Transverse colon (tissue), 4 donors: ENCODE results near the gene TLN1. TPM values are rescaled to one million over a fixed set of nuclear protein-coding genes. Genes with fewer than 3 reads are reported as not detected.
A peak's percentile ranks its signal among the peaks of the same experiment; 100 is the strongest.

Source experiments
- DNase-seq: peaks from one replicate; pipeline ENCODE4 v3.0.0-alpha.2; 2019
- H3K27ac ChIP-seq, 4 donors: fragments of 200-600 bp; sonication (generic); 2 replicates each; pipeline ENCODE4 v1.5.1; 2016 to 2018; ENCODE audit warnings: inconsistent platforms in 4 of 4
- H3K27me3 ChIP-seq: fragments of 200-600 bp; sonication (generic); 2 replicates; pipeline ENCODE4 v1.5.1; 2017; ENCODE audit warnings: inconsistent platforms
- H3K36me3 ChIP-seq, 4 donors: fragments of 200-600 bp; sonication (generic); 2 replicates each; pipeline ENCODE4 v1.5.1; 2017 to 2019; ENCODE audit warnings: inconsistent platforms in 4 of 4
- H3K4me1 ChIP-seq, 4 donors: fragments of 200-600 bp; sonication (generic); 2 replicates each; pipeline ENCODE4 v1.5.1; 2017 to 2020; ENCODE audit warnings: inconsistent platforms in 4 of 4
- H3K4me3 ChIP-seq, 4 donors: fragments of 200-600 bp; sonication (generic); 1 replicate in 1 of 4; 2 replicates in 3 of 4; pipeline versions ENCODE4 v1.5.1 to v1.6.1; 2017 to 2019; ENCODE audit warnings: inconsistent platforms in 4 of 4
- H3K9me3 ChIP-seq, 2 donors: fragments of 200-600 bp; sonication (generic); 2 replicates each; pipeline ENCODE4 v1.5.1; 2017 to 2019; ENCODE audit warnings: inconsistent platforms in 2 of 2
- EP300 ChIP-seq: sonication (generic); formaldehyde crosslinking; IDR thresholded peaks from one replicate; pipeline ENCODE4 v1.6.1; 2017; ENCODE audit warnings: antibody characterized with exemption, low read depth
- POLR2A ChIP-seq: fragments of 450-650 bp; IDR thresholded peaks from one replicate; pipeline ENCODE4 v1.6.1; 2016; ENCODE audit warnings: antibody characterized with exemption, mild to moderate bottlenecking, moderate library complexity
- POLR2AphosphoS5 ChIP-seq, 3 donors: sonication (generic); formaldehyde crosslinking; IDR thresholded peaks; one replicate each; pipeline ENCODE4 v1.6.1; 2016; ENCODE audit warnings: antibody characterized with exemption in 3 of 3
- WGBS, 2 donors: methylation state at CpG; one replicate each; pipeline ENCODE4 v1.1.5; 2018; ENCODE audit warnings: low coverage in 1 of 2; 5-methylcytosine and 5-hydroxymethylcytosine counted together
- in situ Hi-C, 4 donors: fragments of 200-750 bp; cut with MboI; loops; one replicate each; pipeline versions ENCODE4 v1.15.0 to v1.15.1; 2017; ENCODE audit warnings: low sequenced_read_pairs in 3 of 4, low pct_ligation_motif_present in 1 of 4, low pct_unique_long_range_greater_than_20kb in 1 of 4
- intact Hi-C: fragments of 100-400 bp; cut with DNase I; formaldehyde crosslinking; loops from one replicate; pipeline ENCODE4 v1.15.1; 2023; ENCODE audit warnings: low total_unique reads
- total RNA-seq, 4 donors: library from RNA; depleted of rRNA; stranded (reverse); fragments of >200 nt; gene quantifications; one replicate each; pipeline ENCODE4 v1.1.0, GENCODE V29; 2016
- TF ChIP-seq, protein P1 (sequence below), 5 experiments: fragments of 200-600 bp in 3 of 5; fragments of 450-650 bp in 2 of 5; sonication (generic) in 3 of 5; IDR thresholded peaks; 1 replicate in 2 of 5; 2 replicates in 3 of 5; pipeline ENCODE4 v1.5.1; 2016 to 2017; ENCODE audit warnings: antibody characterized with exemption in 5 of 5, inconsistent platforms in 3 of 5, mild to moderate bottlenecking in 2 of 5, moderate library complexity in 1 of 5

The TLN1 gene
- total RNA-seq, 4 donors from 2014 or later, result 158 to 328 (median 177) TPM

DNA sequence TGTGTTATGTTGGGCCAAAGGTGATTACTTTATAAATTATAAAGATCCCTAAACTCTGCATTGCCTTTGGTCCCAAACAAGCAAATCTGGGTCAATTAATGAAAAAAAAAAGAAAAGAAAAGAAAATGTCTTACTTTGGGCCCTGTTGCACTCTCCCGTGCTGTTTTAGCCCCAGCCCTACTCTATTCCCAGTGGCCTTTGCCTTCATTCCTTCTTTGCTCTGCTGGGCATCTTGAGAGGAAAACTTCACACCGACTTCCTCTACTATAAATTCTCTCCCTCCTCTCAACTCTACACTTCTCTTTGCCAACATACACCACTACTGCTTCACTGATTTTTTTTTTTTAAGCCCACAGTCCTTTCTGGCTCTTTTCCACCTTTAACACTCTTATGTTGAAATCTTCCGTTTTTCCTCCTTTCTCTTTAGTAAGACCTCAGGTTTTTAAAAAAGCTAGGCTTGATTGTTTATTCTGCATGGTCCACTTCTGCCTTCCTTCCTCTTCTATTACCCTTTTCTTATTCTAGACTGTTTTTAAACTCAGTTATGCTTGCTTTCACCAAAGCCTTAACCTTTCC, 26.6 kb upstream of the TLN1 start:
- in situ Hi-C loops, result no loop called here
- no peak for TF ChIP-seq POLR2A
- no peak for TF ChIP-seq EP300
- TF ChIP-seq, protein P1, sequence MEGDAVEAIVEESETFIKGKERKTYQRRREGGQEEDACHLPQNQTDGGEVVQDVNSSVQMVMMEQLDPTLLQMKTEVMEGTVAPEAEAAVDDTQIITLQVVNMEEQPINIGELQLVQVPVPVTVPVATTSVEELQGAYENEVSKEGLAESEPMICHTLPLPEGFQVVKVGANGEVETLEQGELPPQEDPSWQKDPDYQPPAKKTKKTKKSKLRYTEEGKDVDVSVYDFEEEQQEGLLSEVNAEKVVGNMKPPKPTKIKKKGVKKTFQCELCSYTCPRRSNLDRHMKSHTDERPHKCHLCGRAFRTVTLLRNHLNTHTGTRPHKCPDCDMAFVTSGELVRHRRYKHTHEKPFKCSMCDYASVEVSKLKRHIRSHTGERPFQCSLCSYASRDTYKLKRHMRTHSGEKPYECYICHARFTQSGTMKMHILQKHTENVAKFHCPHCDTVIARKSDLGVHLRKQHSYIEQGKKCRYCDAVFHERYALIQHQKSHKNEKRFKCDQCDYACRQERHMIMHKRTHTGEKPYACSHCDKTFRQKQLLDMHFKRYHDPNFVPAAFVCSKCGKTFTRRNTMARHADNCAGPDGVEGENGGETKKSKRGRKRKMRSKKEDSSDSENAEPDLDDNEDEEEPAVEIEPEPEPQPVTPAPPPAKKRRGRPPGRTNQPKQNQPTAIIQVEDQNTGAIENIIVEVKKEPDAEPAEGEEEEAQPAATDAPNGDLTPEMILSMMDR (IDR thresholded peaks at IDR 0.05), result no peak
- TF ChIP-seq POLR2AphosphoS5 (IDR thresholded peaks at IDR 0.05), result no peak
- peaks cover 11 to 48% (median 16%) of the 10 kb centered on the region in 4 donors for H3K4me1 ChIP-seq
- whole genome bisulfite sequencing, 2 donors, result 25 to 58% methylated on average over 3 of the region's 3 CpGs
- H3K36me3 ChIP-seq, result peaks cover 0 to 4% (median 1%) of the 10 kb centered on the region in 4 donors
- intact Hi-C loops, result no loop called here
- no peaks in the 10 kb centered on the region for H3K27me3 ChIP-seq
- DNase-seq, result no peak
- no peaks in the 10 kb centered on the region for H3K9me3 ChIP-seq
- peak overlapping the region; percentile 91 to 97 (median 93) for H3K27ac ChIP-seq
- H3K4me3 ChIP-seq, result no peak overlapping the region

DNA sequence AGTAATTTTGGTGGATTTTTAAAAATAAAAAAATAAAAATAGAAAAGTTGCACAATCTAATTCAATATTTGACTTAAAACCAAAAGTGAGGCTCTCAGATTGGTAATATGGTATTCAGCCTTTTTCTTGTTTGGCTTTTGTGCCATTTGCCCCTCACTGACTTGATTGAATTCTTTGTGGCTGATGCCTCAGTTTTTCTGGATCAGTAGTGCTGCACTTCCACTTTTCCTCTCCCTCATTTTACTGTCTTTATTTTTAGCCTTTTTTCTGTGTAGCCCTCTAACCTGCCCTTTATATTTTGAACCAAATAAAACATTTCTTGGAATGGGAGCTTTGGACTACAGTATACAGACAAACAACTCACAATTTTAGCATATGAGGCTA, 25.9 kb upstream of the TLN1 start:
- Histone ChIP-seq H3K4me3 (peak overlapping the region in 3 of 4 donors; percentile 49 to 74 (median 65)), H3K9me3 (no peaks in the 10 kb centered on the region), H3K27me3 (no peaks in the 10 kb centered on the region), H3K4me1 (peaks cover 11 to 47% (median 16%) of the 10 kb centered on the region in 4 donors), H3K27ac (peak overlapping the region; percentile 91 to 97 (median 93)), H3K36me3 (peaks cover 0 to 11% (median 5%) of the 10 kb centered on the region in 4 donors)
- intact Hi-C loops, result no loop called here
- in situ Hi-C loops, result no loop called here
- TF ChIP-seq EP300 (no peak), POLR2AphosphoS5 (IDR thresholded peaks at IDR 0.05) (no peak), POLR2A (no peak)
- TF ChIP-seq, protein P1 (IDR thresholded peaks at IDR 0.05), result no peak
- no peak for DNase-seq

DNA sequence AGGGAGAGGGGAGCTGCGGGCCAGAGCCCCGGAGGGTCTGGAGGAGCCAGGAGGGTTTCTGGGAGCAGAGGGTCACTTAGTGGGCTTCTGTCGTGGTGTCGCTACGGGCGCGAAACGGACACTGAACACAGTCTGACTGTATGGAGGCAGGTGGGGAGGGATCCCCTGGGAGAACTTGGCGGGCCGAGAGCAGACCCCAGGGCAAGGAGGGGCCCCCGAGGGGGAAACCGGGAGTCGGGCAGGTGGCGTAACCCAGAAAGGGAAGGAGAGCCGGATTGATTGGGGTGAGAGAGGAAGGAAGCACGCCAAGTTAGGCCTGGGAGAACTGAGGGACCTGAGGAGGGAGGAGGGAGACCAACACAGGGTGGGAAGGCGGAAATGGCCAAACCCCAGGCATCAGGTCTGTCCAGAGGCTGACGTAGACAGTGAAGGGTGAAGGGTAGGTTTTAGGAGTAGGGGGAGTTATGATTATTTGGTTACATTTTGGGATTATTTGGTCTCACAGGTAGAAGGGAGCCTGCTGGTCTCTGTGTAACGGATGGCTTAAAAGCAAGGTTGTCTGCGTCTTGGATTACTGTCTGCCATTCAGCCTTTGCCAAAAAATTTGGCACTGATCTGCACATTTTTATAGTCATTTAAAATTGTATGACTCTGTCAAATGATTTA, 25.4 kb upstream of the TLN1 start:
- Histone ChIP-seq H3K4me1 (peaks cover 11 to 42% (median 16%) of the 10 kb centered on the region in 4 donors), H3K36me3 (peaks cover 0 to 15% (median 7%) of the 10 kb centered on the region in 4 donors), H3K27me3 (no peaks in the 10 kb centered on the region), H3K27ac (peak overlapping the region; percentile 91 to 97 (median 93)), H3K9me3 (no peaks in the 10 kb centered on the region), H3K4me3 (peak overlapping the region; percentile 49 to 89 (median 70))
- intact Hi-C loops (no loop called here), in situ Hi-C loops (no loop called here)
- 0 to 3% methylated on average over 5 to 20 of the region's 20 CpGs for WGBS, 2 donors
- TF ChIP-seq EP300 (no peak), POLR2A (peak; percentile 66), POLR2AphosphoS5 (IDR thresholded peaks at IDR 0.05) (peak; percentile 7 to 57 (median 53))
- TF ChIP-seq, protein P1 (IDR thresholded peaks at IDR 0.05), result no peak
- DNase-seq, result peak; percentile 66

DNA sequence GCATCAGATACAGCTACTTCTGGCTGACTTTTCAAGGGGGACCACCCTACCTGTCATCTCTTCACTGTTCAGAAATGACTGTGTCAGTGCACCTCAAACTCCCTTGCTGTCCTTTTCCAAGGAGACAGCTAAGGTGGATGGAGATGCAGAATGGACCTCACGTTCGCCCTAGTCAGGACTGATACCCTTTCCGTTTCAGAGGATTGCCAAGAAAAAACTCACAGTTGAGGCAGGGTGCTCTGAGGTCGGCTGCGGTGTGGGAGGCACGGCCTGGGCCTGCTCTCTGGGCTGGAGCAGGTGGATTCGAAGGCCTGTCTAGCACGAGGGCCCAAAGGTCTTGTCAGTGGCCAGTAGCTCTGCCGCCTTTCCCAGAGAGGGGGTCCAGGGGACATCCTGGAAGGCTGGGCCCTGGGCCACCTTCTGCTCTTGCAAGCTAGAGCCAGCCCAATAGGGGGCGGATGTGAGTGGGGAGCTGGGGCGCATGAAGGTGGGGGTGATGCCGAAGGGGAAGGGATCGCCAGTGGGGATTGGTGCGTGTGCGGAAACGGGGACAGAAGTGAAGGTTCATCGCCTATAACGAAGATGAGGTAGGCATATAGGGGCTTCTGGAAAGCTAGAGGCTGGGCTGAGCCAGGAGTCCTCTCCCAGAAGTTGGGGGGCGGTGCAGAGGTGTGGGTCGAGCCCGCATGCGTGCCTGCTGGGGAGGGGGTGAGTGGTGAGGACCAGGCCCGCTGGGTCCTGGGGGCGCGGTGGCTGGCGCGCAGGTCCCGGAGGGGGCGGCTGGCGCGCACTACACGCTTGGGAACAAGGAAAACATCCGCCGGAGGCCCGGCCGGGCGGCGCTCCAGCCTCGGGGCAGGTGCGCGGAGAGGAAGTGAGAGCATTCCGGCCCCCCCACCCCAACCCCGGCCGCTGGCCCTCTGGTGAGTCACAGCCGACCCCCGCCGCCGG, 24.6 kb upstream of the TLN1 start:
- WGBS, 2 donors, result 9 to 17% methylated on average over 5 to 48 of the region's 48 CpGs
- Histone ChIP-seq H3K27ac (peak overlapping the region; percentile 91 to 97 (median 93)), H3K27me3 (no peaks in the 10 kb centered on the region), H3K4me3 (peak overlapping the region; percentile 49 to 89 (median 70)), H3K4me1 (peaks cover 11 to 36% (median 16%) of the 10 kb centered on the region in 4 donors), H3K9me3 (no peaks in the 10 kb centered on the region), H3K36me3 (peaks cover 0 to 23% (median 7%) of the 10 kb centered on the region in 4 donors)
- peak; percentile 83 for DNase-seq
- intact Hi-C loops, result no loop called here
- TF ChIP-seq, protein P1 (IDR thresholded peaks at IDR 0.05), result peak; percentile 68 to 91 (median 76)
- TF ChIP-seq EP300, result no peak
- TF ChIP-seq POLR2AphosphoS5 (IDR thresholded peaks at IDR 0.05), result peak in 1 of 3 donors; percentile 9
- peak; percentile 34 for TF ChIP-seq POLR2A
- in situ Hi-C loops, result no loop called here
